WTC11 (cell line): Measurements from ENCODE around the gene ADAP1. TPM values are rescaled to one million over a fixed set of nuclear protein-coding genes. Genes with fewer than 3 reads are reported as not detected.
A peak's percentile ranks its signal among the peaks of the same experiment; 100 is the strongest.
"Not testable (repeated sequence)": the region's sequence is repeated elsewhere in the genome, so short reads cannot be mapped to it uniquely, and the experiment has no call there.

ENCODE experiments used
- ATAC-seq: fragments of 200-7000 bp; cut with Tn5 transposase; 2 replicates; pipeline ENCODE4 v1.10.0; 2021; ENCODE audit warnings: mild to moderate bottlenecking, moderate library complexity
- CTCF ChIA-PET: fragments of 300-600 bp; sonication (Branson Sonifier 250); formaldehyde crosslinking; loops from one replicate; lab custom pipeline; 2021; ENCODE audit warnings: antibody characterized with exemption; lab: Charles Lee
- POLR2A ChIA-PET: fragments of 350-600 bp; sonication (Branson Sonifier 250); formaldehyde crosslinking; loops from one replicate; lab custom pipeline; 2021; ENCODE audit warnings: antibody characterized with exemption; lab: Charles Lee
- DNase-seq: peaks from one replicate; pipeline ENCODE4 v3.0.0; 2021; ENCODE audit warnings: low spot score
- H3K27ac Mint-ChIP-seq: 2 replicates; pipeline ENCODE4 v1.8.0; 2021; ENCODE audit warnings: mixed read lengths
- H3K27me3 Mint-ChIP-seq: 2 replicates; pipeline ENCODE4 v1.8.0; 2021; ENCODE audit warnings: low read depth, mild to moderate bottlenecking, moderate library complexity, mixed read lengths
- H3K36me3 Mint-ChIP-seq: 2 replicates; pipeline ENCODE4 v1.8.0; 2021; ENCODE audit warnings: mixed read lengths
- H3K4me1 Mint-ChIP-seq: 2 replicates; pipeline ENCODE4 v1.8.0; 2022; ENCODE audit warnings: mixed read lengths
- H3K4me3 Mint-ChIP-seq: 2 replicates; pipeline ENCODE4 v1.8.0; 2021; ENCODE audit warnings: mild to moderate bottlenecking, moderate library complexity, mixed read lengths
- H3K9me3 Mint-ChIP-seq: 2 replicates; pipeline ENCODE4 v1.8.0; 2021; ENCODE audit warnings: mixed read lengths
- ATF3 ChIP-seq: sonication (generic); formaldehyde crosslinking; conservative IDR thresholded peaks from 2 replicates; pipeline ENCODE4 v1.8.1; 2022; ENCODE audit warnings: mild to moderate bottlenecking, missing genetic modification reagents
- GABPB1 ChIP-seq: sonication (generic); formaldehyde crosslinking; IDR thresholded peaks from 2 replicates; pipeline ENCODE4 v1.8.1; 2023; ENCODE audit warnings: mild to moderate bottlenecking, missing genetic modification reagents
- HMGA2 ChIP-seq: fragments of 250-450 bp; sonication (Bioruptor Pico); IDR thresholded peaks from 2 replicates; pipeline ENCODE4 v1.4.0; 2021; ENCODE audit warnings: mild to moderate bottlenecking, moderate library complexity
- IRF1 ChIP-seq: sonication (generic); formaldehyde crosslinking; IDR thresholded peaks from 2 replicates; pipeline ENCODE4 v1.8.0; 2023; ENCODE audit warnings: missing genetic modification reagents
- IRF2 ChIP-seq: sonication (generic); formaldehyde crosslinking; IDR thresholded peaks from 2 replicates; pipeline ENCODE4 v1.8.0; 2022; ENCODE audit warnings: low read depth, missing genetic modification reagents, borderline replicate concordance
- MXD4 ChIP-seq: fragments of 250-450 bp; sonication (Bioruptor Pico); IDR thresholded peaks from 2 replicates; pipeline ENCODE4 v1.8.0; 2021; ENCODE audit warnings: mild to moderate bottlenecking, moderate library complexity, borderline replicate concordance
- RELA ChIP-seq: sonication (generic); formaldehyde crosslinking; IDR thresholded peaks from 2 replicates; pipeline ENCODE4 v1.8.1; 2022; ENCODE audit warnings: missing genetic modification reagents, mild to moderate bottlenecking, borderline replicate concordance
- TCF7 ChIP-seq: sonication (generic); formaldehyde crosslinking; IDR thresholded peaks from 2 replicates; pipeline ENCODE4 v1.8.0; 2022; ENCODE audit warnings: mild to moderate bottlenecking, low read depth, missing genetic modification reagents, moderate library complexity
- ZNF532 ChIP-seq: fragments of 250-450 bp; sonication (Bioruptor Pico); IDR thresholded peaks from 2 replicates; pipeline ENCODE4 v1.9.0; 2021; ENCODE audit warnings: mild to moderate bottlenecking, borderline replicate concordance
- ZNF671 ChIP-seq: fragments of 250-450 bp; sonication (Bioruptor Pico); IDR thresholded peaks from 2 replicates; pipeline ENCODE4 v1.8.0; 2021; ENCODE audit warnings: mild to moderate bottlenecking
- total RNA-seq: library from RNA; stranded (reverse); gene quantifications from 3 replicates; pipeline ENCODE4 v1.2.3, GENCODE V29; 2021
- TF ChIP-seq, protein P1 (sequence below): sonication (generic); formaldehyde crosslinking; IDR thresholded peaks from 2 replicates; pipeline ENCODE4 v1.8.1; 2023; ENCODE audit warnings: mild to moderate bottlenecking, missing genetic modification reagents, borderline replicate concordance
- TF ChIP-seq, protein P2 (sequence below): sonication (generic); formaldehyde crosslinking; IDR thresholded peaks from 2 replicates; pipeline ENCODE4 v1.8.1; 2023; ENCODE audit warnings: mild to moderate bottlenecking, missing genetic modification reagents, moderate library complexity

ADAP1 gene
- total RNA-seq, 1 experiment from 2014 or later = 4.3 TPM

DNA sequence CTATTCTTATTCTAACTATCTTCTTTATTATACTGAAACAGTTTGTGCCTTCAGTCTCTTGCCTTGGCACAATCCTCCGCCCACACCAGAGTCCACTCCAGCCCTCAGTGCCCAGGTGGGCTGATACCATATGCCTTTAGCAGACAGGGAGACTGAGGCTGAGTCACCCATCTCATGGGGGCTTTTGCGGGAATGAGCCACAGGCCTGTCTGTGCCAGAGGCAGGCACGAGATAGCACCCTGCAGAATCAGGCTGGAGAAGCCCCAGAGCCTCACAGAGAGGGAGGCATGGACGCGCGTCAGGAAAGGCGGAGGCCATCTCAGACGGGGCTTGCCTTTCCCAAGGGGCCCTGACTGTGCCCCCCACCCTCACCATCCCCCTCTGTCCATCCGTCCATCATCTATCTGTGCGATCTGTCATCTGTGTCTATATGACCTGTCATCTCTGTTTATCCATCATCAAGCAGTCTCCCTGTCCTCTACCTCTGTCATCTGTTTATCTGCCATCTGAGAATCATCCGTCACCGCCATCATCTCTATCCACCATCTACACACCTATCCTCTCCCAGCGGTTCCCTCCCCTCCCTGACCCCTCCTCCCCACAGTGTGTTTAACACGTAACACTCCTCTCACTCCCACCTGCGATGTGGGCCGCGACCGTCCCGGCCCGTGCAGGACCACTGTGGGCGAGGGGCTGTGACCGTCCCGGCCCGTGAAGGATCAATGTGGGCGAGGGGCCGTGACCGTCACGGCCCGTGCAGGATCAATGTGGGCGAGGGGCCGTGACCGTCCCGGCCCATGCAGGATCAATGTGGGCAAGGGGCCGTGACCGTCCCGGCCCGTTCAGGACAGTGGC, 7.3 kb upstream of the ADAP1 start:
- DNase-seq (no peak), ATAC-seq (no peak)
- Mint-ChIP-seq H3K9me3 (no peaks in the 10 kb centered on the region), H3K27ac (peak overlapping the region; percentile 33; the same call in 1 of the 2 replicates), H3K4me3 (no peak overlapping the region), H3K4me1 (peaks cover 6% of the 10 kb centered on the region; the same call in 1 of the 2 replicates), H3K36me3 (no peaks in the 10 kb centered on the region), H3K27me3 (no peaks in the 10 kb centered on the region)
- no peak for TF ChIP-seq ZNF671
- ChIA-PET POLR2A (interaction anchor here (1.4 kb wide), 1 partner anchor 8 kb away, joined by 3 read pairs; the partner anchor contains the start of gene ADAP1), CTCF (interaction anchor here (1.0 to 1.2 kb wide), 2 partner anchors 53 to 54 kb away, joined by 3 read pairs; no protein-coding TSS in a partner anchor)

DNA sequence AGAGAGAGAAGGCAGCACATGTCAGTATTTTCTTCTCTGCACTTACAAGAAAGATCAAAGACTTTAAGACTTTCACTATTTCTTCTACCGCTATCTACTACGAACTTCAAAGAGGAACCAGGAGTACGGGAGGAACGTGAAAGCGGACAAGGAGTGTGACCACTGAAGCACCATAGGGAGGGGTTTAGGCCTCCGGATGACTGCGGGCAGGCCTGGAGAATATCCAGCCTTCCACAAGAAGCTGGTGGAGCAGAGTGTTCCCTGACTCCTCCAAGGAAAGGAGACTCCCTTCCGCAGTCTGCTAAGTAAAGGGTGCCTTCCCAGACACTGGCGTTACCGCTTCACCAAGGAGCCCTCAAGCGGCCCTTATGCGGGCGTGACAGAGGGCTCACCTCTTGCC, 6.5 kb upstream of the ADAP1 start:
- peak overlapping the region; percentile 9; the same call in 1 of the 2 replicates for H3K27ac Mint-ChIP-seq
- CTCF ChIA-PET = interaction anchor here (0.6 to 1.2 kb wide), 2 partner anchors 53 to 216 kb away, joined by 3 read pairs; no protein-coding TSS in a partner anchor
- H3K9me3 Mint-ChIP-seq, H3K4me3 Mint-ChIP-seq, DNase-seq, H3K36me3 Mint-ChIP-seq, ATAC-seq, POLR2A ChIA-PET, H3K27me3 Mint-ChIP-seq, H3K4me1 Mint-ChIP-seq: not testable (repeated sequence)

- H3K4me3 Mint-ChIP-seq = no peak overlapping the region
- peaks cover 8% of the 10 kb centered on the region for H3K27me3 Mint-ChIP-seq
- DNase-seq (no peak), ATAC-seq (no peak)
- CTCF ChIA-PET = interaction anchor here (0.6 to 1.3 kb wide), 3 partner anchors 33 to 217 kb away, joined by 3 to 7 read pairs (median 3); no protein-coding TSS in a partner anchor
- peaks cover 6% of the 10 kb centered on the region; the same call in 1 of the 2 replicates for H3K4me1 Mint-ChIP-seq
- H3K9me3 Mint-ChIP-seq = no peaks in the 10 kb centered on the region
- POLR2A ChIA-PET = no interaction called here
- peak overlapping the region; percentile 9; the same call in 1 of the 2 replicates for H3K27ac Mint-ChIP-seq
- H3K36me3 Mint-ChIP-seq = no peaks in the 10 kb centered on the region
- TF ChIP-seq MXD4 (no peak), GABPB1 (CRISPR knock-in tag) (0 out of 2 replicates have a peak, but pooled peaks have one; percentile 30), ATF3 (CRISPR knock-in tag) (no peak), ZNF532 (CRISPR knock-in tag) (no peak), TCF7 (CRISPR knock-in tag) (no peak)
- TF ChIP-seq, all 79 proteins: peak for 1
Observed at GRCh38 chr7:960269-960871, 5.9 kb upstream of the ADAP1 start.

- H3K27me3 Mint-ChIP-seq = peaks cover 12% of the 10 kb centered on the region
- H3K4me3 Mint-ChIP-seq, H3K27ac Mint-ChIP-seq, POLR2A ChIA-PET, H3K9me3 Mint-ChIP-seq, H3K4me1 Mint-ChIP-seq, H3K36me3 Mint-ChIP-seq, DNase-seq, ATAC-seq: not testable (repeated sequence)
- CTCF ChIA-PET = interaction anchor here (1.3 kb wide), 1 partner anchor 33 kb away, joined by 7 read pairs; no protein-coding TSS in a partner anchor
Observed at GRCh38 chr7:959740-960139, 5.3 kb upstream of the ADAP1 start.

- Mint-ChIP-seq H3K9me3 (no peaks in the 10 kb centered on the region), H3K36me3 (no peaks in the 10 kb centered on the region), H3K27me3 (peaks cover 12% of the 10 kb centered on the region), H3K4me3 (no peak overlapping the region), H3K27ac (no peak overlapping the region), H3K4me1 (peaks cover 3% of the 10 kb centered on the region; the same call in 1 of the 2 replicates)
- POLR2A ChIA-PET = no interaction called here
- ATAC-seq = no peak
- CTCF ChIA-PET = interaction anchor here (1.3 to 2.4 kb wide), 2 partner anchors 34 to 86 kb away, joined by 7 read pairs; no protein-coding TSS in a partner anchor
- DNase-seq = no peak
- TF ChIP-seq IRF2 (no peak), IRF1 (CRISPR knock-in tag) (no peak), RELA (CRISPR knock-in tag) (no peak), HMGA2 (CRISPR knock-in tag) (no peak)
- TF ChIP-seq, protein P1, sequence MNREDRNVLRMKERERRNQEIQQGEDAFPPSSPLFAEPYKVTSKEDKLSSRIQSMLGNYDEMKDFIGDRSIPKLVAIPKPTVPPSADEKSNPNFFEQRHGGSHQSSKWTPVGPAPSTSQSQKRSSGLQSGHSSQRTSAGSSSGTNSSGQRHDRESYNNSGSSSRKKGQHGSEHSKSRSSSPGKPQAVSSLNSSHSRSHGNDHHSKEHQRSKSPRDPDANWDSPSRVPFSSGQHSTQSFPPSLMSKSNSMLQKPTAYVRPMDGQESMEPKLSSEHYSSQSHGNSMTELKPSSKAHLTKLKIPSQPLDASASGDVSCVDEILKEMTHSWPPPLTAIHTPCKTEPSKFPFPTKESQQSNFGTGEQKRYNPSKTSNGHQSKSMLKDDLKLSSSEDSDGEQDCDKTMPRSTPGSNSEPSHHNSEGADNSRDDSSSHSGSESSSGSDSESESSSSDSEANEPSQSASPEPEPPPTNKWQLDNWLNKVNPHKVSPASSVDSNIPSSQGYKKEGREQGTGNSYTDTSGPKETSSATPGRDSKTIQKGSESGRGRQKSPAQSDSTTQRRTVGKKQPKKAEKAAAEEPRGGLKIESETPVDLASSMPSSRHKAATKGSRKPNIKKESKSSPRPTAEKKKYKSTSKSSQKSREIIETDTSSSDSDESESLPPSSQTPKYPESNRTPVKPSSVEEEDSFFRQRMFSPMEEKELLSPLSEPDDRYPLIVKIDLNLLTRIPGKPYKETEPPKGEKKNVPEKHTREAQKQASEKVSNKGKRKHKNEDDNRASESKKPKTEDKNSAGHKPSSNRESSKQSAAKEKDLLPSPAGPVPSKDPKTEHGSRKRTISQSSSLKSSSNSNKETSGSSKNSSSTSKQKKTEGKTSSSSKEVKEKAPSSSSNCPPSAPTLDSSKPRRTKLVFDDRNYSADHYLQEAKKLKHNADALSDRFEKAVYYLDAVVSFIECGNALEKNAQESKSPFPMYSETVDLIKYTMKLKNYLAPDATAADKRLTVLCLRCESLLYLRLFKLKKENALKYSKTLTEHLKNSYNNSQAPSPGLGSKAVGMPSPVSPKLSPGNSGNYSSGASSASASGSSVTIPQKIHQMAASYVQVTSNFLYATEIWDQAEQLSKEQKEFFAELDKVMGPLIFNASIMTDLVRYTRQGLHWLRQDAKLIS (CRISPR knock-in tag) = no peak
- TF ChIP-seq, protein P2, sequence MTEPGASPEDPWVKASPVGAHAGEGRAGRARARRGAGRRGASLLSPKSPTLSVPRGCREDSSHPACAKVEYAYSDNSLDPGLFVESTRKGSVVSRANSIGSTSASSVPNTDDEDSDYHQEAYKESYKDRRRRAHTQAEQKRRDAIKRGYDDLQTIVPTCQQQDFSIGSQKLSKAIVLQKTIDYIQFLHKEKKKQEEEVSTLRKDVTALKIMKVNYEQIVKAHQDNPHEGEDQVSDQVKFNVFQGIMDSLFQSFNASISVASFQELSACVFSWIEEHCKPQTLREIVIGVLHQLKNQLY (CRISPR knock-in tag) = no peak
Observed at GRCh38 chr7:959271-959670, 4.8 kb upstream of the ADAP1 start.
